Motor neuron (in vitro differentiated cells): ENCODE data around the gene SHISA5. TPM values are rescaled to one million over a fixed set of nuclear protein-coding genes. Genes with fewer than 3 reads are reported as not detected.

ENCODE experiments used
- ATAC-seq, 8 experiments: fragments of 200-7000 bp; cut with Tn5 transposase; replicated peaks in 6 of 8; 2 replicates each; pipeline ENCODE4 v1.8.0; 2021; ENCODE audit warnings: mild to moderate bottlenecking in 8 of 8, moderate library complexity in 8 of 8
- H3K27ac ChIP-seq, 2 donors: fragments of 250-450 bp; sonication (Bioruptor Pico); 2 replicates each; pipeline ENCODE4 v1.9.0; 2021; ENCODE audit warnings: antibody characterized with exemption in 2 of 2, mild to moderate bottlenecking in 2 of 2, moderate library complexity in 1 of 2
- H3K4me1 ChIP-seq, 2 donors: fragments of 250-450 bp; sonication (Bioruptor Pico); replicated peaks in 1 of 2; 2 replicates each; pipeline ENCODE4 v1.6.1; 2021; ENCODE audit warnings: antibody characterized with exemption in 2 of 2, mild to moderate bottlenecking in 2 of 2, moderate library complexity in 1 of 2
- H3K4me3 ChIP-seq, 5 donors: fragments of 250-450 bp; sonication (Bioruptor Pico); 2 replicates each; pipeline ENCODE4 v1.9.0; 2021; ENCODE audit warnings: antibody characterized with exemption in 5 of 5, mild to moderate bottlenecking in 5 of 5, moderate library complexity in 4 of 5
- WGBS, 10 experiments: fragments of 450-650 bp; shearing (Covaris generic); methylation state at CpG; one replicate each; pipeline ENCODE4 v1.0.0; 2022; 5-methylcytosine and 5-hydroxymethylcytosine counted together
- in situ Hi-C, 9 experiments: fragments of 400-800 bp; cut with MboI; loops; one replicate each; pipeline ENCODE4 v1.15.0; 2021; ENCODE audit warnings: low sequenced_read_pairs in 9 of 9, low pct_unique_long_range_greater_than_20kb in 2 of 9; ENCODE audit not compliant: unreplicated experiment in 9 of 9
- total RNA-seq, 8 experiments: library from RNA; unstranded; fragments of 300-600 nt; gene quantifications; 2 replicates each; pipeline versions ENCODE4 v1.2.3 to v1.2.4, GENCODE V29; 2022

Gene SHISA5
- total RNA-seq, 8 experiments from 2014 or later: 70.4 to 252 (median 93.4) TPM

GRCh38 chr3:48423241-48423882, 80.6 kb downstream of the SHISA5 start:
- 67 to 95% (median 80%) methylated on average over 3 to 5 of the region's 25 CpGs; no CpG with 5 or more reads in 6 of the 10 experiments for WGBS, 10 experiments
- ATAC-seq: no peak
- Histone ChIP-seq H3K4me3 (no peak overlapping the region), H3K27ac (no peak overlapping the region), H3K4me1 (peaks cover 27 to 33% of the 10 kb centered on the region in 2 donors)
- in situ Hi-C loops: no loop called here

GRCh38 chr3:48422681-48423080, 81.3 kb downstream of the SHISA5 start:
- no peak overlapping the region for H3K27ac ChIP-seq
- peaks cover 21 to 26% of the 10 kb centered on the region in 2 donors for H3K4me1 ChIP-seq
- no peak for ATAC-seq
- WGBS, 10 experiments: 92 to 100% (median 100%) methylated on average over 1 to 4 of the region's 8 CpGs; no CpG with 5 or more reads in 7 of the 10 experiments
- in situ Hi-C loops: no loop called here
- no peak overlapping the region for H3K4me3 ChIP-seq

- in situ Hi-C loops: no loop called here
- ATAC-seq: no peak
- no peak overlapping the region for H3K27ac ChIP-seq
- 50 to 100% methylated on average over 1 of the region's 3 CpGs; no CpG with 5 or more reads in 8 of the 10 experiments for WGBS, 10 experiments
- peaks cover 17 to 22% of the 10 kb centered on the region in 2 donors for H3K4me1 ChIP-seq
- H3K4me3 ChIP-seq: no peak overlapping the region
Observed at GRCh38 chr3:48422272-48422671, 81.7 kb downstream of the SHISA5 start.

GRCh38 chr3:48420561-48420960, 83.4 kb downstream of the SHISA5 start:
- Histone ChIP-seq H3K4me3 (no peak overlapping the region), H3K27ac (no peak overlapping the region), H3K4me1 (peaks cover 4 to 5% of the 10 kb centered on the region in 2 donors)
- ATAC-seq: no peak
- in situ Hi-C loops: no loop called here
- WGBS, 10 experiments: 80 to 100% (median 92%) methylated on average over 1 to 5 of the region's 14 CpGs; no CpG with 5 or more reads in 5 of the 10 experiments

GRCh38 chr3:48419597-48419996, 84.4 kb downstream of the SHISA5 start:
- Histone ChIP-seq H3K4me1 (peaks cover 0 to 2% of the 10 kb centered on the region in 2 donors), H3K4me3 (no peak overlapping the region), H3K27ac (no peak overlapping the region)
- no peak for ATAC-seq
- 70 to 100% methylated on average over 1 to 2 of the region's 17 CpGs; no CpG with 5 or more reads in 8 of the 10 experiments for WGBS, 10 experiments
- in situ Hi-C loops: no loop called here

- Histone ChIP-seq H3K27ac (no peak overlapping the region), H3K4me3 (no peak overlapping the region), H3K4me1 (peaks cover 0 to 2% of the 10 kb centered on the region in 2 donors)
- ATAC-seq: no peak
- in situ Hi-C loops: no loop called here
- WGBS, 10 experiments: 93% methylated on average over 5 of the region's 9 CpGs; no CpG with 5 or more reads in 9 of the 10 experiments
Observed at GRCh38 chr3:48419149-48419548, 84.8 kb downstream of the SHISA5 start.

- in situ Hi-C loops: no loop called here
- 81% methylated on average over 4 of the region's 9 CpGs; no CpG with 5 or more reads in 9 of the 10 experiments for WGBS, 10 experiments
- Histone ChIP-seq H3K4me1 (peaks cover 0 to 2% of the 10 kb centered on the region in 2 donors), H3K27ac (no peak overlapping the region), H3K4me3 (no peak overlapping the region)
- ATAC-seq: no peak
Observed at GRCh38 chr3:48418651-48419050, 85.3 kb downstream of the SHISA5 start.

GRCh38 chr3:48418140-48418539, 85.8 kb downstream of the SHISA5 start:
- peaks cover 0 to 2% of the 10 kb centered on the region in 2 donors for H3K4me1 ChIP-seq
- H3K27ac ChIP-seq: no peak overlapping the region
- in situ Hi-C loops: no loop called here
- H3K4me3 ChIP-seq: no peak overlapping the region
- WGBS, 10 experiments: 88 to 100% (median 94%) methylated on average over 3 to 10 of the region's 17 CpGs; no CpG with 5 or more reads in 6 of the 10 experiments
- no peak for ATAC-seq

Other genes starting within 250 kb of the SHISA5 start
- 10 to 100 TPM; 17.1 to 28.5 (median 21.5) TPM for gene NME6, start 202.8 kb downstream of the SHISA5 start, total RNA-seq
- not detected for gene SPINK8, start 170.5 kb downstream of the SHISA5 start, total RNA-seq
- under 1 TPM in 7 of 8 experiments, not detected in 1; 0.15 to 0.96 (median 0.38) TPM for gene FBXW12, start 132.0 kb downstream of the SHISA5 start, total RNA-seq
- gene PLXNB1, start 74.1 kb downstream of the SHISA5 start, total RNA-seq: 10 to 100 TPM; 20.1 to 54.4 (median 34.7) TPM
- 10 to 100 TPM; 14.9 to 90.4 (median 20.4) TPM for gene CCDC51, start 64.1 kb downstream of the SHISA5 start, total RNA-seq
- 100 to 1,000 TPM; 375 to 754 (median 499) TPM for gene TMA7, start 63.9 kb downstream of the SHISA5 start, total RNA-seq
- gene ATRIP, start 57.4 kb downstream of the SHISA5 start, total RNA-seq: 10 to 100 TPM in 2 of 8 experiments, 1 to 10 TPM in 6; 3.9 to 11.7 (median 5.7) TPM
- gene PFKFB4, start 52.6 kb upstream of the SHISA5 start, total RNA-seq: 10 to 100 TPM in 5 of 8 experiments, 1 to 10 TPM in 3; 3.1 to 36.0 (median 10.4) TPM
- gene UCN2, start 59.6 kb upstream of the SHISA5 start, total RNA-seq: under 1 TPM; 0.11 to 0.66 (median 0.41) TPM
- 10 to 100 TPM in 5 of 8 experiments, 1 to 10 TPM in 3; 7.0 to 27.9 (median 13.0) TPM for gene COL7A1, start 91.2 kb upstream of the SHISA5 start, total RNA-seq
- 100 to 1,000 TPM; 184 to 306 (median 226) TPM for gene UQCRC1, start 105.5 kb upstream of the SHISA5 start, total RNA-seq
- gene TMEM89, start 117.6 kb upstream of the SHISA5 start, total RNA-seq: not detected
- 10 to 100 TPM in 4 of 8 experiments, 1 to 10 TPM in 4; 7.1 to 27.0 (median 10.1) TPM for gene SLC26A6, start 131.3 kb upstream of the SHISA5 start, total RNA-seq
- gene CELSR3, start 158.7 kb upstream of the SHISA5 start, total RNA-seq: 10 to 100 TPM in 5 of 8 experiments, 1 to 10 TPM in 2, under 1 TPM in 1; 0.97 to 53.4 (median 23.0) TPM
- 10 to 100 TPM in 7 of 8 experiments, 1 to 10 TPM in 1; 9.8 to 22.4 (median 13.6) TPM for gene NCKIPSD, start 181.7 kb upstream of the SHISA5 start, total RNA-seq
- gene IP6K2, start 213.0 kb upstream of the SHISA5 start, total RNA-seq: 100 to 1,000 TPM in 7 of 8 experiments, 10 to 100 TPM in 1; 81.9 to 215 (median 154) TPM